Neural progenitor cell (in vitro differentiated cells): ENCODE results near the gene TBX6.

Experiments
- CTCF ChIP-seq: fragments of 200-600 bp; sonication (generic); IDR thresholded peaks from 2 replicates; pipeline ENCODE4 v1.5.1; 2017; ENCODE audit warnings: antibody characterized with exemption, mild to moderate bottlenecking
- EZH2phosphoT487 ChIP-seq: fragments of 200-600 bp; sonication (generic); IDR thresholded peaks from 2 replicates; pipeline ENCODE4 v1.6.1; 2017; ENCODE audit warnings: antibody characterized with exemption

- TF ChIP-seq CTCF = no peak
- TF ChIP-seq EZH2phosphoT487 = no peak
Observed at GRCh38 chr16:30087181-30087898, 4.4 kb downstream of the TBX6 start.
